Right lobe of liver (tissue), 6 donors: ENCODE measurements around the gene ANKEF1. TPM values are rescaled to one million over a fixed set of nuclear protein-coding genes. Genes with fewer than 3 reads are reported as not detected.
"Not testable (repeated sequence)": the region's sequence is repeated elsewhere in the genome, so short reads cannot be mapped to it uniquely, and the experiment has no call there.

Experiments used
- ATAC-seq, 4 donors: fragments of 200-7000 bp; cut with Tn5 transposase; one replicate each; pipeline ENCODE4 v1.9.1; 2020; ENCODE audit warnings: mild to moderate bottlenecking in 4 of 4, moderate library complexity in 4 of 4
- DNase-seq, 3 donors: peaks; one replicate each; pipeline ENCODE4 v3.0.0-alpha.2; 2020
- H3K27ac ChIP-seq, 3 donors: fragments of 200-600 bp; one replicate each; pipeline ENCODE4 v1.8.0; 2022
- H3K27me3 ChIP-seq, 2 donors: fragments of 200-600 bp; one replicate each; pipeline ENCODE4 v1.8.0; 2022
- H3K36me3 ChIP-seq, 4 donors: fragments of 200-600 bp; sonication (generic) in 1 of 4; one replicate each; pipeline versions ENCODE4 v1.5.1 to v1.8.0; 2017 to 2022; ENCODE audit warnings: control low read depth in 1 of 4
- H3K4me1 ChIP-seq, 4 donors: fragments of 200-600 bp; sonication (generic) in 1 of 4; one replicate each; pipeline versions ENCODE4 v1.5.1 to v1.8.0; 2017 to 2022; ENCODE audit warnings: control low read depth in 1 of 4
- H3K4me3 ChIP-seq, 3 donors: fragments of 200-600 bp; one replicate each; pipeline ENCODE4 v1.8.0; 2022
- H3K9me3 ChIP-seq, 4 donors: fragments of 200-600 bp; sonication (generic) in 1 of 4; one replicate each; pipeline versions ENCODE4 v1.5.1 to v1.8.0; 2017 to 2022; ENCODE audit warnings: control low read depth in 1 of 4
- POLR2A ChIP-seq: fragments of 450-650 bp; IDR thresholded peaks from one replicate; pipeline ENCODE4 v1.6.1; 2017; ENCODE audit warnings: antibody characterized with exemption, mild to moderate bottlenecking
- WGBS: methylation state at CpG from one replicate; pipeline ENCODE4 v1.1.6; 2018; ENCODE audit warnings: low coverage, low lambda C conversion rate; ENCODE audit not compliant: insufficient coverage; ENCODE audit errors: missing lambda C conversion rate; 5-methylcytosine and 5-hydroxymethylcytosine counted together
- intact Hi-C, 2 donors: fragments of 100-400 bp; cut with DNase I; formaldehyde crosslinking; loops; one replicate each; pipeline versions ENCODE4 v1.11.2 to v1.14.1; 2022
- total RNA-seq, 6 experiments: library from RNA; depleted of rRNA in 2 of 6; stranded (reverse); fragments of >200 nt in 2 of 6; fragmentation: NEBNext Ultra II Directional in 3 of 6; extraction: Animal tissue kit (Norgen Biotek cat#: 25700) in 3 of 6; gene quantifications; one replicate each; pipeline versions ENCODE4 v1.1.0 to v1.2.4, GENCODE V29; 2016 to 2023
- TF ChIP-seq, protein P1 (sequence below), 4 donors: fragments of 200-600 bp in 3 of 4; fragments of 450-650 bp in 1 of 4; IDR thresholded peaks; one replicate each; pipeline versions ENCODE4 v1.5.1 to v1.8.0; 2016 to 2022; ENCODE audit warnings: antibody characterized with exemption in 4 of 4, mild to moderate bottlenecking in 2 of 4
- donor health status: DM: no; HTN: yes; CAD: no.
- donor health status: DM: no; HTN: no; CAD: no.
- donor health status: DM: no; HTN: no; CAD: no.
- donor health status: DM: no; HTN: yes; CAD: no.
- donor health status: DM: no; HTN: yes; CAD: no.

Gene ANKEF1
- total RNA-seq, 6 experiments from 2014 or later = 3.9 to 9.2 (median 5.1) TPM

GRCh38 chr20:10033905-10034650 lies 709 bp upstream of the ANKEF1 start:
- H3K4me3 ChIP-seq = peak overlapping the region in 2 of 3 donors; percentile 70 to 80
- 81% methylated on average over 5 of the region's 5 CpGs for WGBS
- no peaks in the 10 kb centered on the region for H3K36me3 ChIP-seq
- no peak overlapping the region for H3K27ac ChIP-seq
- DNase-seq (no peak), ATAC-seq (no peak)
- TF ChIP-seq, protein P1, sequence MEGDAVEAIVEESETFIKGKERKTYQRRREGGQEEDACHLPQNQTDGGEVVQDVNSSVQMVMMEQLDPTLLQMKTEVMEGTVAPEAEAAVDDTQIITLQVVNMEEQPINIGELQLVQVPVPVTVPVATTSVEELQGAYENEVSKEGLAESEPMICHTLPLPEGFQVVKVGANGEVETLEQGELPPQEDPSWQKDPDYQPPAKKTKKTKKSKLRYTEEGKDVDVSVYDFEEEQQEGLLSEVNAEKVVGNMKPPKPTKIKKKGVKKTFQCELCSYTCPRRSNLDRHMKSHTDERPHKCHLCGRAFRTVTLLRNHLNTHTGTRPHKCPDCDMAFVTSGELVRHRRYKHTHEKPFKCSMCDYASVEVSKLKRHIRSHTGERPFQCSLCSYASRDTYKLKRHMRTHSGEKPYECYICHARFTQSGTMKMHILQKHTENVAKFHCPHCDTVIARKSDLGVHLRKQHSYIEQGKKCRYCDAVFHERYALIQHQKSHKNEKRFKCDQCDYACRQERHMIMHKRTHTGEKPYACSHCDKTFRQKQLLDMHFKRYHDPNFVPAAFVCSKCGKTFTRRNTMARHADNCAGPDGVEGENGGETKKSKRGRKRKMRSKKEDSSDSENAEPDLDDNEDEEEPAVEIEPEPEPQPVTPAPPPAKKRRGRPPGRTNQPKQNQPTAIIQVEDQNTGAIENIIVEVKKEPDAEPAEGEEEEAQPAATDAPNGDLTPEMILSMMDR (IDR thresholded peaks at IDR 0.05) = no peak
- TF ChIP-seq POLR2A = no peak
- intact Hi-C loops = no loop called here
- no peaks in the 10 kb centered on the region for H3K27me3 ChIP-seq
- H3K4me1 ChIP-seq = no peaks in the 10 kb centered on the region
- no peaks in the 10 kb centered on the region for H3K9me3 ChIP-seq

- intact Hi-C loops, H3K27me3 ChIP-seq, H3K36me3 ChIP-seq, DNase-seq, H3K4me3 ChIP-seq, H3K4me1 ChIP-seq, ATAC-seq, H3K27ac ChIP-seq, H3K9me3 ChIP-seq: not testable (repeated sequence)
- 100% methylated on average over 5 of the region's 8 CpGs for WGBS
Measured at GRCh38 chr20:10036321-10036720, 1.5 kb downstream of the ANKEF1 start.

- Histone ChIP-seq H3K4me1 (no peaks in the 10 kb centered on the region), H3K9me3 (no peaks in the 10 kb centered on the region), H3K4me3 (no peak overlapping the region), H3K27ac (no peak overlapping the region), H3K36me3 (no peaks in the 10 kb centered on the region), H3K27me3 (no peaks in the 10 kb centered on the region)
- 73% methylated on average over 5 of the region's 5 CpGs for WGBS
- intact Hi-C loops = no loop called here
- DNase-seq = no peak
- peak in 1 of 4 donors; percentile 40 for ATAC-seq
- TF ChIP-seq, protein P1 (IDR thresholded peaks at IDR 0.05) = no peak
- no peak for TF ChIP-seq POLR2A
Measured at GRCh38 chr20:10040070-10040975, 5.5 kb downstream of the ANKEF1 start.

- H3K4me3 ChIP-seq = no peak overlapping the region
- intact Hi-C loops = no loop called here
- 64% methylated on average over 3 of the region's 3 CpGs for WGBS
- ATAC-seq (no peak), DNase-seq (no peak)
- no peak for TF ChIP-seq POLR2A
- TF ChIP-seq, protein P1 (IDR thresholded peaks at IDR 0.05) = no peak
- no peaks in the 10 kb centered on the region for H3K36me3 ChIP-seq
- H3K4me1 ChIP-seq = no peaks in the 10 kb centered on the region
- no peaks in the 10 kb centered on the region for H3K27me3 ChIP-seq
- no peaks in the 10 kb centered on the region for H3K9me3 ChIP-seq
- no peak overlapping the region for H3K27ac ChIP-seq
Measured at GRCh38 chr20:10042086-10042485, 7.3 kb downstream of the ANKEF1 start.

DNA sequence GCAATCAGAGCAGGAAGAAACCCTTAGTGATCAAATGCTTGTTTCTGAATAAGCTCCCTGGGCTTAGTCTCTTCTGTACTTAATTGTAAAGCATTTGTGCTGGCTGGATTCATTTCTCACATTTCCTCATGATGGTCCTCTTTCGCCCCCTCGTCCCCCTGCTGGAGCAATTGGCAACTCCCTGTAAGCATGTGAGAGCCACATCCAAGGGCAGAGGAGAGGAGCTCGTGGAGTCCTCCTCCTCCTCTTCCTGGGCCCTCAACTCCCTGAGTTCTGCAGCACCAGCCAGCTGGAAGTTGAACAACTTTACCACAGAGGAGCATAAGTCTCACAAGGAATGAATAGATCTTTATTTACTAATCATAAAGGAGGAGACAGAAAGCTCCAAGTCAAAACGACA lies 12.6 kb downstream of the ANKEF1 start:
- WGBS = 60% methylated on average over 3 of the region's 4 CpGs
- Histone ChIP-seq H3K27me3 (no peaks in the 10 kb centered on the region), H3K4me3 (no peak overlapping the region), H3K36me3 (no peaks in the 10 kb centered on the region), H3K9me3 (no peaks in the 10 kb centered on the region), H3K27ac (no peak overlapping the region), H3K4me1 (no peaks in the 10 kb centered on the region)
- ATAC-seq (no peak), DNase-seq (no peak)
- intact Hi-C loops = no loop called here
- no peak for TF ChIP-seq POLR2A
- TF ChIP-seq, protein P1 (IDR thresholded peaks at IDR 0.05) = no peak
